Neural cell (in vitro differentiated cells): Measurements from ENCODE around the gene NUS1. TPM values are rescaled to one million over a fixed set of nuclear protein-coding genes. Genes with fewer than 3 reads are reported as not detected.
"Not testable (repeated sequence)": the region's sequence is repeated elsewhere in the genome, so short reads cannot be mapped to it uniquely, and the experiment has no call there.

Experiments used
- H2AFZ ChIP-seq: fragments of 200-600, 300-800 bp; sonication (generic), shearing (Covaris generic); 2 replicates; pipeline ENCODE4 v1.6.0; 2014; ENCODE audit warnings: low read depth, mild to moderate bottlenecking, antibody characterized with exemption, low read length, moderate library complexity
- H3F3A ChIP-seq: fragments of 200-600 bp; shearing (Covaris generic); 2 replicates; pipeline ENCODE4 v1.6.1; 2016; ENCODE audit warnings: mild to moderate bottlenecking, moderate library complexity, mixed read lengths, antibody characterized with exemption, low read length; ENCODE audit not compliant: insufficient read depth, poor library complexity, severe bottlenecking
- H3K27ac ChIP-seq: fragments of 200-600, 300-800 bp; sonication (generic), shearing (Covaris generic); 2 replicates; pipeline ENCODE4 v1.5.1; 2014; ENCODE audit warnings: mild to moderate bottlenecking, low read length, moderate library complexity
- H3K27me3 ChIP-seq: fragments of 300-800, 200-600 bp; sonication (generic), shearing (Covaris generic); 2 replicates; pipeline ENCODE4 v1.6.0; 2014; ENCODE audit warnings: mild to moderate bottlenecking, low read depth, low read length, moderate library complexity; ENCODE audit not compliant: insufficient read depth
- H3K36me3 ChIP-seq: fragments of 300-800, 200-600 bp; sonication (generic), shearing (Covaris generic); 2 replicates; pipeline ENCODE4 v1.5.1; 2014; ENCODE audit warnings: mild to moderate bottlenecking, antibody characterized with exemption, low read length, moderate library complexity; ENCODE audit not compliant: insufficient read depth
- H3K4me2 ChIP-seq: fragments of 300-800, 200-600 bp; sonication (generic), shearing (Covaris generic); 2 replicates; pipeline ENCODE4 v1.6.0; 2014; ENCODE audit warnings: mild to moderate bottlenecking, low read length
- H3K4me3 ChIP-seq: fragments of 300-800, 200-600 bp; sonication (generic), shearing (Covaris generic); 2 replicates; pipeline ENCODE4 v1.5.1; 2014; ENCODE audit warnings: mild to moderate bottlenecking, low read length, moderate library complexity
- H3K79me2 ChIP-seq: fragments of 200-600 bp; shearing (Covaris generic); replicated peaks from 2 replicates; pipeline ENCODE4 v1.6.0; 2014; ENCODE audit warnings: mild to moderate bottlenecking, low read length, moderate library complexity; ENCODE audit not compliant: insufficient read depth
- H3K9ac ChIP-seq: fragments of 300-800, 200-600 bp; sonication (generic), shearing (Covaris generic); 2 replicates; pipeline ENCODE4 v1.6.1; 2016; ENCODE audit warnings: mild to moderate bottlenecking, low read length, mixed read lengths
- H3K9me2 ChIP-seq: fragments of 200-600 bp; shearing (Covaris generic); 2 replicates; pipeline ENCODE4 v1.6.1; 2016; ENCODE audit warnings: mild to moderate bottlenecking, low read length, mixed read lengths; ENCODE audit not compliant: insufficient read depth
- H3K9me3 ChIP-seq: fragments of 200-600, 300-800 bp; sonication (generic), shearing (Covaris generic); 2 replicates; pipeline ENCODE4 v1.6.1; 2016; ENCODE audit warnings: mild to moderate bottlenecking, mixed run types, low read length, moderate library complexity, mixed read lengths
- H4K20me1 ChIP-seq: fragments of 200-600 bp; shearing (Covaris generic); 2 replicates; pipeline ENCODE4 v1.6.1; 2016; ENCODE audit warnings: mild to moderate bottlenecking, mixed run types; ENCODE audit not compliant: insufficient read depth
- CTCF ChIP-seq: fragments of 450-650 bp; IDR thresholded peaks from 2 replicates; pipeline ENCODE4 v1.5.1; 2014; ENCODE audit warnings: antibody characterized with exemption, mild to moderate bottlenecking, moderate library complexity; ENCODE audit not compliant: poor library complexity, severe bottlenecking
- EP300 ChIP-seq: fragments of 450-650 bp; conservative IDR thresholded peaks from 2 replicates; pipeline ENCODE4 v1.6.1; 2014; ENCODE audit warnings: antibody characterized with exemption, mild to moderate bottlenecking, moderate library complexity; ENCODE audit not compliant: poor library complexity, severe bottlenecking
- EZH2 ChIP-seq: fragments of 200-600, 300-800 bp; shearing (Covaris generic), sonication (generic); IDR thresholded peaks from 2 replicates; pipeline ENCODE4 v1.6.1; 2014; ENCODE audit warnings: antibody characterized with exemption, low read length, borderline replicate concordance, mild to moderate bottlenecking; ENCODE audit not compliant: insufficient read depth, poor library complexity, severe bottlenecking
- MXI1 ChIP-seq: fragments of 450-650 bp; conservative IDR thresholded peaks from 2 replicates; pipeline ENCODE4 v1.6.1; 2014; ENCODE audit warnings: antibody characterized with exemption, mild to moderate bottlenecking; ENCODE audit not compliant: poor library complexity, severe bottlenecking
- POLR2AphosphoS5 ChIP-seq: IDR thresholded peaks from 2 replicates; pipeline ENCODE4 v1.6.1; 2012
- RAD21 ChIP-seq: fragments of 450-650 bp; conservative IDR thresholded peaks from 2 replicates; pipeline ENCODE4 v1.6.1; 2014; ENCODE audit warnings: antibody characterized with exemption, mild to moderate bottlenecking, moderate library complexity
- SMC3 ChIP-seq: fragments of 450-650 bp; conservative IDR thresholded peaks from 2 replicates; pipeline ENCODE4 v1.6.1; 2014; ENCODE audit warnings: antibody characterized with exemption, mild to moderate bottlenecking, moderate library complexity; ENCODE audit not compliant: poor library complexity
- TAF1 ChIP-seq: IDR thresholded peaks from 2 replicates; pipeline ENCODE4 v1.6.1; 2012; ENCODE audit warnings: low read depth
- polyA plus RNA-seq: library from polyadenylated mRNA; depleted of rRNA; stranded (reverse); fragments of >200 nt; gene quantifications from 2 replicates; pipeline ENCODE4 v1.2.3, GENCODE V29; 2014
- TF ChIP-seq, protein P1 (sequence below): IDR thresholded peaks from 2 replicates; pipeline ENCODE4 v1.6.1; 2012; ENCODE audit warnings: borderline replicate concordance

Gene NUS1
- polyA plus RNA-seq, 1 donor from 2014 or later: 36.3 TPM

GRCh38 chr6:117739869-117740268 is 64.6 kb downstream of the NUS1 start:
- Histone ChIP-seq H3K9me2 (no peaks in the 10 kb centered on the region), H3K9ac (no peak overlapping the region), H3K79me2 (no peaks in the 10 kb centered on the region), H4K20me1 (no peaks in the 10 kb centered on the region), H3K27ac (no peak overlapping the region), H3K4me2 (no peak overlapping the region), H3K9me3 (no peaks in the 10 kb centered on the region), H3K36me3 (no peaks in the 10 kb centered on the region), H3K4me3 (no peak overlapping the region), H3K27me3 (no peaks in the 10 kb centered on the region), H2AFZ (no peak overlapping the region), H3F3A (no peaks in the 10 kb centered on the region)
- no peak for TF ChIP-seq RAD21
- no peak for TF ChIP-seq TAF1
- TF ChIP-seq, protein P1, sequence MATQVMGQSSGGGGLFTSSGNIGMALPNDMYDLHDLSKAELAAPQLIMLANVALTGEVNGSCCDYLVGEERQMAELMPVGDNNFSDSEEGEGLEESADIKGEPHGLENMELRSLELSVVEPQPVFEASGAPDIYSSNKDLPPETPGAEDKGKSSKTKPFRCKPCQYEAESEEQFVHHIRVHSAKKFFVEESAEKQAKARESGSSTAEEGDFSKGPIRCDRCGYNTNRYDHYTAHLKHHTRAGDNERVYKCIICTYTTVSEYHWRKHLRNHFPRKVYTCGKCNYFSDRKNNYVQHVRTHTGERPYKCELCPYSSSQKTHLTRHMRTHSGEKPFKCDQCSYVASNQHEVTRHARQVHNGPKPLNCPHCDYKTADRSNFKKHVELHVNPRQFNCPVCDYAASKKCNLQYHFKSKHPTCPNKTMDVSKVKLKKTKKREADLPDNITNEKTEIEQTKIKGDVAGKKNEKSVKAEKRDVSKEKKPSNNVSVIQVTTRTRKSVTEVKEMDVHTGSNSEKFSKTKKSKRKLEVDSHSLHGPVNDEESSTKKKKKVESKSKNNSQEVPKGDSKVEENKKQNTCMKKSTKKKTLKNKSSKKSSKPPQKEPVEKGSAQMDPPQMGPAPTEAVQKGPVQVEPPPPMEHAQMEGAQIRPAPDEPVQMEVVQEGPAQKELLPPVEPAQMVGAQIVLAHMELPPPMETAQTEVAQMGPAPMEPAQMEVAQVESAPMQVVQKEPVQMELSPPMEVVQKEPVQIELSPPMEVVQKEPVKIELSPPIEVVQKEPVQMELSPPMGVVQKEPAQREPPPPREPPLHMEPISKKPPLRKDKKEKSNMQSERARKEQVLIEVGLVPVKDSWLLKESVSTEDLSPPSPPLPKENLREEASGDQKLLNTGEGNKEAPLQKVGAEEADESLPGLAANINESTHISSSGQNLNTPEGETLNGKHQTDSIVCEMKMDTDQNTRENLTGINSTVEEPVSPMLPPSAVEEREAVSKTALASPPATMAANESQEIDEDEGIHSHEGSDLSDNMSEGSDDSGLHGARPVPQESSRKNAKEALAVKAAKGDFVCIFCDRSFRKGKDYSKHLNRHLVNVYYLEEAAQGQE: no peak
- no peak for TF ChIP-seq EZH2
- no peak for TF ChIP-seq EP300
- no peak for TF ChIP-seq POLR2AphosphoS5
- no peak for TF ChIP-seq SMC3
- no peak for TF ChIP-seq MXI1
- TF ChIP-seq CTCF: no peak

- Histone ChIP-seq H3K9ac (no peak overlapping the region), H3K79me2 (no peaks in the 10 kb centered on the region), H3K4me3 (no peak overlapping the region), H3K9me2 (no peaks in the 10 kb centered on the region), H4K20me1 (no peaks in the 10 kb centered on the region), H3K9me3 (no peaks in the 10 kb centered on the region), H3K27me3 (no peaks in the 10 kb centered on the region), H3K27ac (no peak overlapping the region), H3K4me2 (no peak overlapping the region), H3K36me3 (no peaks in the 10 kb centered on the region), H2AFZ (no peak overlapping the region), H3F3A (no peaks in the 10 kb centered on the region)
- TF ChIP-seq EP300: no peak
- TF ChIP-seq EZH2: no peak
- TF ChIP-seq MXI1: no peak
- TF ChIP-seq CTCF: no peak
- no peak for TF ChIP-seq TAF1
- no peak for TF ChIP-seq SMC3
- TF ChIP-seq POLR2AphosphoS5: no peak
- TF ChIP-seq RAD21: no peak
- TF ChIP-seq, protein P1: no peak
Observed at GRCh38 chr6:117740605-117741004, 65.3 kb downstream of the NUS1 start.

GRCh38 chr6:117750675-117751074 is 75.4 kb downstream of the NUS1 start:
- not testable (repeated sequence) for H3K4me3 ChIP-seq, H3K9ac ChIP-seq, H3K27ac ChIP-seq, H3K36me3 ChIP-seq, H4K20me1 ChIP-seq, H3F3A ChIP-seq, H3K4me2 ChIP-seq, H3K79me2 ChIP-seq, H3K27me3 ChIP-seq, H2AFZ ChIP-seq, H3K9me2 ChIP-seq, H3K9me3 ChIP-seq
